Measurements from ENCODE around the gene TSPAN31. TPM values are rescaled to one million over a fixed set of nuclear protein-coding genes. Genes with fewer than 3 reads are reported as not detected.

Gene TSPAN31
- total and polyA plus RNA-seq, 2 of the 8 experiments (the other 6 are each of a cell fraction or from before 2014, with no cell fraction given) = 15.8 to 31.4 TPM

- WGBS, 2 experiments (ENCODE audit: extremely low coverage in 1 of 2, insufficient coverage in 1 of 2, insufficient read length in 1 of 2, insufficient replicate concordance in 2 of 2, low coverage in 1 of 2, low lambda C conversion rate in 2 of 2, missing lambda C conversion rate in 1 of 2) = 89% methylated on average over 2 of the region's 2 CpGs; no CpG with 5 or more reads in 1 of the 2 experiments
- H3K4me2 ChIP-seq (ENCODE audit: insufficient read depth in 1 of 2, low read depth in 2 of 2, low read length in 2 of 2) = no peak overlapping the region
- H3K9ac ChIP-seq (replicated peaks in 1 of 4; ENCODE audit: extremely low read depth in 1 of 4, low read depth in 3 of 4, low read length in 3 of 4) = no peak overlapping the region
- no peak overlapping the region for H4K91ac ChIP-seq (replicated peaks; ENCODE audit: insufficient read length, low read length)
- no peaks in the 10 kb centered on the region for H3K27me3 ChIP-seq (replicated peaks in 1 of 4; ENCODE audit: control insufficient read depth in 3 of 4, extremely low read depth in 1 of 4, insufficient read depth in 3 of 4, low read length in 3 of 4)
- H3K27ac ChIP-seq (ENCODE audit: low read depth, low read length) = no peak overlapping the region
- H2AFZ ChIP-seq (ENCODE audit: low read length) = no peak overlapping the region
- H3K4ac ChIP-seq (replicated peaks; ENCODE audit: insufficient read length, low read depth, low read length) = no peak overlapping the region
- no peak overlapping the region for H3K18ac ChIP-seq (ENCODE audit: extremely low read depth, low read length)
- H3K9me3 ChIP-seq (ENCODE audit: insufficient read depth in 2 of 2, low read depth in 1 of 2, low read length in 1 of 2) = no peaks in the 10 kb centered on the region
- H3K23ac ChIP-seq (ENCODE audit: insufficient read length) = no peak overlapping the region
- no peaks in the 10 kb centered on the region for H3K4me1 ChIP-seq (replicated peaks in 1 of 4; ENCODE audit: control insufficient read depth in 3 of 4, insufficient read depth in 4 of 4, low read length in 3 of 4)
- H3K36me3 ChIP-seq (ENCODE audit: control insufficient read depth in 2 of 4, insufficient read depth in 4 of 4, low read length in 3 of 4) = peaks cover 0 to 4% (median 2%) of the 10 kb centered on the region in 4 experiments; a peak in 4 of 8 replicates
- DNase-seq (ENCODE audit: low read depth in 1 of 2, low spot score in 2 of 2) = no peak
- no peak overlapping the region for H4K5ac ChIP-seq (ENCODE audit: insufficient read length, low read depth, low read length)
- no peak overlapping the region for H2BK20ac ChIP-seq (ENCODE audit: low read length)
- H3K14ac ChIP-seq (ENCODE audit: insufficient read length) = no peak overlapping the region
- H2BK12ac ChIP-seq (ENCODE audit: low read depth, low read length) = no peak overlapping the region
- CTCF ChIA-PET (ENCODE audit: partially characterized antibody) = no interaction called here
- no peak overlapping the region for H2BK120ac ChIP-seq (replicated peaks; ENCODE audit: low read depth, low read length)
- H2AK5ac ChIP-seq (ENCODE audit: low read depth, low read length) = no peak overlapping the region
- H3K23me2 ChIP-seq (ENCODE audit: low read depth, low read length) = peaks cover 4% of the 10 kb centered on the region; the same call in 1 of the 2 replicates
- H2BK5ac ChIP-seq (ENCODE audit: low read depth, low read length) = no peak overlapping the region; the same call in 1 of the 2 replicates
- FAIRE-seq = no peak
- no peak overlapping the region for H4K8ac ChIP-seq (ENCODE audit: extremely low read depth, insufficient read depth, low read length)
- H3K4me3 ChIP-seq (ENCODE audit: extremely low read depth in 1 of 4, insufficient read depth in 2 of 4, low read depth in 3 of 4, low read length in 4 of 4) = no peak overlapping the region
- POLR2A ChIA-PET (ENCODE audit: partially characterized antibody) = no interaction called here
- no peaks in the 10 kb centered on the region for H3K79me1 ChIP-seq (ENCODE audit: low read depth, low read length)
- no peak overlapping the region for H2BK15ac ChIP-seq (ENCODE audit: low read length)
- no peaks in the 10 kb centered on the region for H3K79me2 ChIP-seq (ENCODE audit: control insufficient read depth in 1 of 2, insufficient read depth in 2 of 2, low read length in 2 of 2)
- no peak overlapping the region for H3K56ac ChIP-seq (replicated peaks; ENCODE audit: insufficient read length, low read depth, low read length)
- H4K20me1 ChIP-seq (replicated peaks in 1 of 2; ENCODE audit: control insufficient read depth in 1 of 2, insufficient read depth in 2 of 2, low read length in 2 of 2) = no peaks in the 10 kb centered on the region
- TF ChIP-seq POU5F1 (IDR thresholded peaks at IDR 0.05; ENCODE audit: low read depth, low read length) (no peak), KDM5A (IDR thresholded peaks at IDR 0.05; ENCODE audit: low read length) (no peak), CTCF (IDR thresholded peaks at IDR 0.05; ENCODE audit: control extremely low read depth in 1 of 3, insufficient read depth in 1 of 3, low read depth in 1 of 3, low read length in 3 of 3) (no peak), CTBP2 (IDR thresholded peaks at IDR 0.05; ENCODE audit: borderline replicate concordance, insufficient read depth, insufficient read length, low read length) (no peak), POLR2A (IDR thresholded peaks at IDR 0.05; ENCODE audit: control extremely low read depth in 1 of 2, low read depth in 2 of 2, low read length in 2 of 2) (no peak), EP300 (IDR thresholded peaks at IDR 0.05; ENCODE audit: borderline replicate concordance in 1 of 2, low read depth in 2 of 2, low read length in 2 of 2) (no peak), JUN (IDR thresholded peaks at IDR 0.05; ENCODE audit: low read depth, low read length) (no peak), SP1 (IDR thresholded peaks at IDR 0.05; ENCODE audit: low read depth, low read length) (no peak), MAFK (IDR thresholded peaks at IDR 0.05; ENCODE audit: low read depth, low read length) (no peak), RBBP5 (IDR thresholded peaks at IDR 0.05; ENCODE audit: borderline replicate concordance, low read depth, low read length) (no peak), JUND (IDR thresholded peaks at IDR 0.05; ENCODE audit: low read length) (no peak), TBP (IDR thresholded peaks at IDR 0.05; ENCODE audit: low read depth, low read length) (no peak)
Measured at GRCh38 chr12:57700317-57700716, 44.5 kb upstream of the TSPAN31 start.

All from H1 (cell line).